Breast epithelium (tissue), 4 donors: ENCODE data around the gene SRPX. TPM values are rescaled to one million over a fixed set of nuclear protein-coding genes. Genes with fewer than 3 reads are reported as not detected.
A peak's percentile ranks its signal among the peaks of the same experiment; 100 is the strongest.

Experiments
- DNase-seq, 2 donors: peaks; one replicate each; pipeline ENCODE4 v3.0.0-alpha.2; 2019; ENCODE audit warnings: low spot score in 2 of 2
- H3K27ac ChIP-seq, 2 donors: fragments of 200-600 bp; sonication (generic) in 1 of 2; one replicate each; pipeline ENCODE4 v1.5.1; 2016 to 2019; ENCODE audit warnings: mild to moderate bottlenecking in 1 of 2
- H3K27me3 ChIP-seq, 2 donors: fragments of 200-600 bp; sonication (generic) in 1 of 2; one replicate each; pipeline versions ENCODE4 v1.5.1 to v1.6.0; 2017 to 2019; ENCODE audit warnings: control low read depth in 1 of 2, mild to moderate bottlenecking in 1 of 2
- H3K36me3 ChIP-seq: fragments of 200-600 bp; one replicate; pipeline ENCODE4 v1.5.1; 2019
- H3K4me1 ChIP-seq, 2 donors: fragments of 200-600 bp; sonication (generic); one replicate each; pipeline ENCODE4 v1.5.1; 2016 to 2019; ENCODE audit warnings: control low read depth in 1 of 2
- H3K4me3 ChIP-seq, 3 donors: fragments of 200-600 bp; sonication (generic); 1 replicate in 2 of 3; 2 replicates in 1 of 3; pipeline ENCODE4 v1.5.1; 2016 to 2019; ENCODE audit warnings: mild to moderate bottlenecking in 3 of 3, moderate library complexity in 2 of 3
- H3K9me3 ChIP-seq, 2 donors: fragments of 200-600 bp; sonication (generic) in 1 of 2; one replicate each; pipeline ENCODE4 v1.5.1; 2016 to 2019; ENCODE audit warnings: control low read depth in 1 of 2
- POLR2A ChIP-seq: fragments of 450-650 bp; IDR thresholded peaks from one replicate; pipeline ENCODE4 v1.6.1; 2016; ENCODE audit warnings: antibody characterized with exemption, mild to moderate bottlenecking, moderate library complexity
- POLR2AphosphoS5 ChIP-seq, 3 donors: sonication (generic); formaldehyde crosslinking; IDR thresholded peaks; one replicate each; pipeline ENCODE4 v1.6.1; 2017; ENCODE audit warnings: antibody characterized with exemption in 3 of 3
- intact Hi-C: fragments of 100-400 bp; cut with DNase I; formaldehyde crosslinking; loops from one replicate; pipeline ENCODE4 v1.15.1; 2023; ENCODE audit warnings: low total_unique reads
- total RNA-seq, 3 donors: library from RNA; depleted of rRNA; stranded (reverse); fragments of >200 nt; gene quantifications; one replicate each; pipeline ENCODE4 v1.1.0, GENCODE V29; 2016
- TF ChIP-seq, protein P1 (sequence below), 3 donors: fragments of 450-650 bp; IDR thresholded peaks; one replicate each; pipeline ENCODE4 v1.5.1; 2016 to 2017; ENCODE audit warnings: antibody characterized with exemption in 3 of 3, mild to moderate bottlenecking in 3 of 3, moderate library complexity in 3 of 3

Gene SRPX
- total RNA-seq, 3 donors from 2014 or later = 108 to 415 (median 168) TPM

DNA sequence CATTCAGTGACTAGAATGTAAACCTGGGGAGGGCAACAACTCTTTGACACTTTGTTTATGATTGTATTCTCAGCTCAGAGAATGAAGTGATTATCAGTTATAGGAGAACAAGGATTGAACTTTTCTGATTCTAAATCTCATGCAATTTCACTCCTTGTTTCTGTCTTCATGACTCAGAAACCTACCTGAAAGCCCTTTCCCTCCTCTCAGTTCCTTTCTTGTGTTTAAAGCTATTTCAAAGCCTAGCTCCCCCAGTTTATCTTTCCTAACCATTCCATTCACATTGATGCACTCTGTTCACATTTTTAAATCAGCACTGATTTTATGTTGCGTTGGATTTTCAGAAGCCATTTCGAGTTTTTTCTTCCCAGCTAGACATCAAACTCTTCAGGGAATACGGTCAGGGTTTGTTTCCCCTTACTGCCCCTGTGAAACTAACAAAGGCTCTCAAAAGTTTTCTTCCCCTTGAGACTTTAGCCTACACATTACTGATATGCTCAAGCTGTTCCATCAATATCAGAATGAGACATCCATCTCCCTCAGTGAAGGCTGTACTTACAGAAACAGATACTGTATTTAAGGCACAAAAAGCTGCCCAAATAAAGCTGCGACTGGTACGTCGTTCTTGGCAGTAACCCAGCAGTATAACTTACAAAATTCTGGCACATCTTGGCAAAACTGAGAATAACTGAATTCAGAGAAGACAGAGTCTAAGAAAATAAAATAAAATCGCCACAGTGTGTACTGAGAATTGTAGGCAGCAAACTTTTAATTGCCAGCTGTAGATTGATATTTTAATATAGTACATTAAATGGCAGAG lies 31.0 kb downstream of the SRPX start:
- H3K27ac ChIP-seq = no peak overlapping the region
- H3K27me3 ChIP-seq = peaks cover 0 to 37% of the 10 kb centered on the region in 2 donors
- intact Hi-C loops = no loop called here
- H3K4me1 ChIP-seq = no peaks in the 10 kb centered on the region
- H3K9me3 ChIP-seq = peaks cover 6 to 13% of the 10 kb centered on the region in 2 donors
- TF ChIP-seq, protein P1, sequence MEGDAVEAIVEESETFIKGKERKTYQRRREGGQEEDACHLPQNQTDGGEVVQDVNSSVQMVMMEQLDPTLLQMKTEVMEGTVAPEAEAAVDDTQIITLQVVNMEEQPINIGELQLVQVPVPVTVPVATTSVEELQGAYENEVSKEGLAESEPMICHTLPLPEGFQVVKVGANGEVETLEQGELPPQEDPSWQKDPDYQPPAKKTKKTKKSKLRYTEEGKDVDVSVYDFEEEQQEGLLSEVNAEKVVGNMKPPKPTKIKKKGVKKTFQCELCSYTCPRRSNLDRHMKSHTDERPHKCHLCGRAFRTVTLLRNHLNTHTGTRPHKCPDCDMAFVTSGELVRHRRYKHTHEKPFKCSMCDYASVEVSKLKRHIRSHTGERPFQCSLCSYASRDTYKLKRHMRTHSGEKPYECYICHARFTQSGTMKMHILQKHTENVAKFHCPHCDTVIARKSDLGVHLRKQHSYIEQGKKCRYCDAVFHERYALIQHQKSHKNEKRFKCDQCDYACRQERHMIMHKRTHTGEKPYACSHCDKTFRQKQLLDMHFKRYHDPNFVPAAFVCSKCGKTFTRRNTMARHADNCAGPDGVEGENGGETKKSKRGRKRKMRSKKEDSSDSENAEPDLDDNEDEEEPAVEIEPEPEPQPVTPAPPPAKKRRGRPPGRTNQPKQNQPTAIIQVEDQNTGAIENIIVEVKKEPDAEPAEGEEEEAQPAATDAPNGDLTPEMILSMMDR (IDR thresholded peaks at IDR 0.05) = no peak
- TF ChIP-seq POLR2A (no peak), POLR2AphosphoS5 (IDR thresholded peaks at IDR 0.05) (no peak)
- no peaks in the 10 kb centered on the region for H3K36me3 ChIP-seq
- DNase-seq = no peak
- no peak overlapping the region for H3K4me3 ChIP-seq

DNA sequence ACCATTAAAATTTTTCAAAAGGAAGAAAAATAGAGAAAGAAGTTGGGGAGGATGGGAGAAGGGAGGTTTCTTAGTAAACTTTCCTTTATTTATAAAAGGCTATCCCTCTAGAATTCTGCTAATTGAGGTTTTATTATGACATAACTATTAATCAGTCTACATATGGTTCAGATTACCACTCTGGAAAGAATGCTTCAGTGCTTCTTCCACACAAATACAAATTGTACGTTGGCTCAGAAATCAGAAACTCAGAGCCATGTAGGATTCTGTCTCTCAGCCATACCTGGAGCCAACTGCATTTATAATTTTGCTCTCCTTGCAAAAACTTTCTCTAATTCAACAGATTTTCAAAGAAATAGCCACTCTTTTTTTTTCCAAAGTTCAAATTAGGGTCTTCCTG lies 37.1 kb downstream of the SRPX start:
- DNase-seq = no peak
- TF ChIP-seq, protein P1 (IDR thresholded peaks at IDR 0.05) = no peak
- TF ChIP-seq POLR2AphosphoS5 (IDR thresholded peaks at IDR 0.05) (no peak), POLR2A (no peak)
- H3K36me3 ChIP-seq = no peaks in the 10 kb centered on the region

DNA sequence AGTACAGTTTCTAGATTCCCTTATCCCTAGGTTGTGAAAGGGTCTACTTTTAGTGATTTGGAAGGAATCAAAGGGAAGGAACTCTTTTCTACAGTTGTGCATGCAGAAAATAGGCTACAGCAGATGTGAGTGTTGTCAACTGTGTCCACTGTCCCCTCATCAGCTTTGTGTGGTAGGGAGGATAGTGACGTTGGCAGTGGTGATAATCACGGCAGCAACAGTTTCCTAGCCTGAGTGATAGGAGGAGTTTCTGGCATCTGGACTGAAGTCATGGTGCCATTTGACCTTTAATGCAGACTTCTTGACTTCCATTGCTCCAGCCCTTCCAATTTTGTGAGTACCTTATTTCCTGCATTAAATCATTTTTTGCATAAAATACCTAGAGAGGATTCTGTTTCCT lies 39.3 kb downstream of the SRPX start:
- Histone ChIP-seq H3K36me3 (no peaks in the 10 kb centered on the region), H3K27me3 (peaks cover 0 to 29% of the 10 kb centered on the region in 2 donors), H3K9me3 (peaks cover 6 to 13% of the 10 kb centered on the region in 2 donors), H3K4me3 (no peak overlapping the region), H3K27ac (no peak overlapping the region), H3K4me1 (no peaks in the 10 kb centered on the region)
- no peak for DNase-seq
- intact Hi-C loops = no loop called here
- TF ChIP-seq POLR2AphosphoS5 (IDR thresholded peaks at IDR 0.05) (no peak), POLR2A (no peak)
- TF ChIP-seq, protein P1 (IDR thresholded peaks at IDR 0.05) = no peak

More for the DNA sequence above, 37.1 kb downstream of the SRPX start:
- Histone ChIP-seq H3K4me3 (no peak overlapping the region), H3K27ac (no peak overlapping the region), H3K4me1 (no peaks in the 10 kb centered on the region), H3K27me3 (peaks cover 0 to 28% of the 10 kb centered on the region in 2 donors), H3K9me3 (peaks cover 6 to 13% of the 10 kb centered on the region in 2 donors)
- intact Hi-C loops = no loop called here

DNA sequence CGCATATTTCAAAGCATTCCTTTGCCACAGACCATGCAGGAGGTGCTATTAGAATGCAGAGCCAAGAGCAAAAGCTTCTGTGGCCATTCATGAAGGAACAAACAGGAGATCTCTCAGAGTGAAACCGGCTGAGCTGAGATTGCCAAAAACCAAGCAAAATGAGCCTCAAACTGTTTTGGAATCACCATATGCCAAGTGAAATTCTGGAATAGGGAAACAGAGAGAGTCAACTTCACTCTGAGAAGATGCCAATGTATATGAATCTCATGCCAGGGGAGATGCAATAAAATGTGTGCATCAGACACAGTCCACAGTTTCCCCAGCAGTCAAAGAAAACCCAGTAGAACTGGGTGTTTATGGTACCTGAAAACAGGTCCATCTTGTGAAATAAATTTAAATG lies 42.3 kb downstream of the SRPX start:
- peaks cover 0 to 49% of the 10 kb centered on the region in 2 donors for H3K27me3 ChIP-seq
- TF ChIP-seq POLR2AphosphoS5 (IDR thresholded peaks at IDR 0.05) (no peak), POLR2A (no peak)
- TF ChIP-seq, protein P1 (IDR thresholded peaks at IDR 0.05) = no peak
- no peaks in the 10 kb centered on the region for H3K4me1 ChIP-seq
- H3K4me3 ChIP-seq = no peak overlapping the region
- H3K27ac ChIP-seq = no peak overlapping the region
- H3K9me3 ChIP-seq = no peaks in the 10 kb centered on the region
- intact Hi-C loops = no loop called here
- no peaks in the 10 kb centered on the region for H3K36me3 ChIP-seq
- DNase-seq = no peak

DNA sequence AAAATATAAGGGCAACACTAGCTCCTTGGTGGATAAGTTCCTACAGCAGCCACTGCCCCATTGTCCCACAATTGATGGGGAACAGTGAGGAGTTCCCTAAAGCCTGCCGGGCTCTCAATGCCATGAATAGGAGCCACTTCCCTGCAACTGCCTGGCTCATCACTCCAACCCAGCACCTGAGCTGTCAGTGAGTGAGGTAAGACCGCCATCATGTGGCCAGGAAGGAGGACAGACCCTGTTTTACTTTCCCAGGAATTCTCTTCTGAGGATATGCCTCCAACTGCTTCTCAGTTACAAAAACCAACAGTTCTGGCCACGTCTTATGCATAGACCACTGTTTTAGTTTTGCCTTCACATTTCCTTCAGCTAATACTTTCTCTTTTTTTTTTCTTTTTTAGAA lies 45.5 kb downstream of the SRPX start:
- DNase-seq = no peak
- Histone ChIP-seq H3K27me3 (peaks cover 0 to 47% of the 10 kb centered on the region in 2 donors), H3K4me3 (no peak overlapping the region), H3K36me3 (no peaks in the 10 kb centered on the region), H3K4me1 (no peaks in the 10 kb centered on the region), H3K9me3 (no peaks in the 10 kb centered on the region), H3K27ac (no peak overlapping the region)
- TF ChIP-seq POLR2A (no peak), POLR2AphosphoS5 (IDR thresholded peaks at IDR 0.05) (no peak)
- TF ChIP-seq, protein P1 (IDR thresholded peaks at IDR 0.05) = peak in 2 of 3 donors; percentile 24 to 38
- intact Hi-C loops = no loop called here
